ENCODE results near the gene CTNNAL1.
"Not testable (repeated sequence)": the region's sequence is repeated elsewhere in the genome, so short reads cannot be mapped to it uniquely, and the experiment has no call there.

CTNNAL1 gene

GRCh38 chr9:108899023-108899695 lies 114.1 kb downstream of the CTNNAL1 start:
- not testable (repeated sequence) for H3K4me3 ChIP-seq (ENCODE audit: low read length); H2AFZ ChIP-seq (ENCODE audit: low read depth, low read length); H3K9me3 ChIP-seq (ENCODE audit: low read length); H3K27me3 ChIP-seq (ENCODE audit: insufficient read depth, low read length); H3K4me1 ChIP-seq (ENCODE audit: insufficient read depth, low read length)
- peaks cover 80% of the 10 kb centered on the region for H3K36me3 ChIP-seq (ENCODE audit: insufficient read depth, low read length)

GRCh38 chr9:108897324-108898096 lies 115.8 kb downstream of the CTNNAL1 start:
- no peak overlapping the region for H3K4me3 ChIP-seq (ENCODE audit: low read length)
- no peaks in the 10 kb centered on the region for H3K27me3 ChIP-seq (ENCODE audit: insufficient read depth, low read length)
- H3K36me3 ChIP-seq (ENCODE audit: insufficient read depth, low read length), result peaks cover 77% of the 10 kb centered on the region
- no peaks in the 10 kb centered on the region for H3K4me1 ChIP-seq (ENCODE audit: insufficient read depth, low read length)
- H2AFZ ChIP-seq (ENCODE audit: low read depth, low read length), result no peak overlapping the region
- H3K9me3 ChIP-seq (ENCODE audit: low read length), result no peaks in the 10 kb centered on the region

GRCh38 chr9:108894225-108894997 lies 118.9 kb downstream of the CTNNAL1 start:
- Histone ChIP-seq H3K4me3 (ENCODE audit: low read length) (no peak overlapping the region), H2AFZ (ENCODE audit: low read depth, low read length) (no peak overlapping the region), H3K4me1 (ENCODE audit: insufficient read depth, low read length) (no peaks in the 10 kb centered on the region), H3K36me3 (ENCODE audit: insufficient read depth, low read length) (peaks cover 78% of the 10 kb centered on the region), H3K9me3 (ENCODE audit: low read length) (no peaks in the 10 kb centered on the region), H3K27me3 (ENCODE audit: insufficient read depth, low read length) (no peaks in the 10 kb centered on the region)

Measured in neuron (in vitro differentiated cells).